NCI-H82 treated with DMSO at 0.1 percent for 48 hours (cell line): Measurements from ENCODE around the gene SYNE3.

ENCODE experiments used
- DNase-seq: peaks from one replicate; lab custom pipeline; 2025; ENCODE audit not compliant: unreplicated experiment; lab: John Stamatoyannopoulos, UW

SYNE3 gene

DNA sequence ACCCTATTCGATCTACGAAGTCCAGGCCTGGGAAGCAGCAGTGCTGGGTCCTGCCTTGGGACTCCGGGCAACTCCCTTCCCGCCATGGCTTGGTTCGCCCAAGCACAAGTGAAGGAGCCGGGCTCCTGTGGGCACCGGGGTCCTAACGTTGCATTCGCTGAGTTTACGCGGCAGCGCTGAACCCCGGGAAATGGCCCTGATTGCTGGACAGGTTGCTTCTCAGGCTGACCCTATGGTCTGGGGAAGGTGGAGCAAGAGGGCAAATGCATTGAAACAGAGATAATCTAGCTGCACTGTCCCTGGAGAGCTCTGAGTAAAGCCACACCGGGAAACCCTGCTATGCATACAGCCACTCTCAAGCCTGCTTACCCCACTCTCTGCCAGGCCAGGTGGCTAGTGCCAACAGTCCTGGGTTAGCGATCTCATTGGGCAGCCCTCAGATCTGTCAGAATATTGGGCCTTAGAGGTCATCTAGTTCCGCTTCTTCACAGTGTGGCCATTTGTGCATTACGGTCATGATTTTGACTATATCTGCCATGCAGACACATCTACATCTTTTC lies 11.3 kb downstream of the SYNE3 start:
- DNase-seq: no peak

DNA sequence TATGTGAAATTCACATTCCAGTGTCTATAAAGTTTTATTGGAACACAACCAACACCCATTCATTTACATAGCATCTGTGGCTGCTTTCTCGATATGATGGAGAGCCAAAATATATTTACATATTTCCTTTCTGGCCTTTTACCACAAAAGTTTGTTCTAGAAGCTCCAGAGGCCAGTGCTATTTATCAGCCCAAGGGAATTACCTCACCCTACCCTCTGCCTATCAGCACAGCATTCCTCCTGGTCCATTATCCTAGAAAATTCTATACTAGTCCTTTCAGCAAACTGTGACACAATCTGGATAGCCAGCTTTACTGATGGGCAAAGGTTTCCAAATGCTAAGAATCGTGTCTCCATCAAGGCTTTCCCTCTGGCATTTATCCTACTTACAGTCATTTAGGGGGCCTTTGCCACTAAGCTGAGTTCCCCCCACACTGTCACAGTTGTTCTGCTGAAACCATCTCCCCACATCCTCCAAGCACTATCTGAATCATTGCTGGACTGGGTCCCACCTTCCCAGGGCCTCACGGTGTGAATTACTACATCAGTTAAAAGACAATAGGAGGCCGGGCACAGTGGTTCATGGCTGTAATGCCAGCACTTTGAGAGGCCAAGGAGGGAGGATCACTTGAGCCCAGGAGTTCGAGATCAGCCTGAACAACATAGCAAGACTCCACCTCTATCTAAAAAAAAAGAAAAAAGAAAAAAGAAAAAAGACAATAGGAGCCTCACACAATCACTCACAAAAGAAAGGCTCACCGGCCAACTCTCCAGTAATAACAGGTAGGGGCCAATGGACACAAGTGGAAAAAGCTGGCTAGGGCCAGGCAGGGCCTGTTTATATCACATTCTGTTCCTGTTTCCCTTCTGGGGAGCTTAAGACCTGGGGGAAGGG lies 12.1 kb downstream of the SYNE3 start:
- DNase-seq: no peak

GRCh38 chr14:95503365-95504134 lies 12.9 kb downstream of the SYNE3 start:
- no peak for DNase-seq

DNA sequence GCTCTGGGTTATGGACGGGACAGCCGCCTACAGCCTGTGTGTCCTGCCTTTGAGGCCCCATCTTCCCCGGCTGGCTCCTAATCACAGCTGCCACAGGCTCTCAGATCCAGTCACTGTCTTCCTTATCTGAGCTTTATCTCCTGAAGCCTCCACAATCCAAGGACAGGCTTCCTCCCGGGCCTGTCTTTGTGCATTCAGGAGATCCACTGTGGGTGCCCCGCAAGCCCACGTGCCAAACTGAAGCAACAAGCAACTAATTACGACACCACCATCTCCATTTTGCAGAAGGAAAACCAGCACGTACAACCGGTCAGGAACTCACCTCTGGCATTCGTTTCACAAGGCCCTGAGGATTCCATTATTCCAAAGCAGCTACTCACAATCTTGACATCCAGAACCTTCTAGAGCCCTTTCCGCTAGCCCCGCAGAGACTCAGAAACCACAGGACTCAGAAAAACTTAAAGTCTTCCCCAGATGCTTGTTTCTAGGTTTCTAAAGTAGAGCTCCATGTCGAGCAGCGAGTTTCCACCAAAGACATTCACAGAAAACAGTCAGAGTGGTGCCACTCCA lies 14.0 kb downstream of the SYNE3 start:
- no peak for DNase-seq

DNA sequence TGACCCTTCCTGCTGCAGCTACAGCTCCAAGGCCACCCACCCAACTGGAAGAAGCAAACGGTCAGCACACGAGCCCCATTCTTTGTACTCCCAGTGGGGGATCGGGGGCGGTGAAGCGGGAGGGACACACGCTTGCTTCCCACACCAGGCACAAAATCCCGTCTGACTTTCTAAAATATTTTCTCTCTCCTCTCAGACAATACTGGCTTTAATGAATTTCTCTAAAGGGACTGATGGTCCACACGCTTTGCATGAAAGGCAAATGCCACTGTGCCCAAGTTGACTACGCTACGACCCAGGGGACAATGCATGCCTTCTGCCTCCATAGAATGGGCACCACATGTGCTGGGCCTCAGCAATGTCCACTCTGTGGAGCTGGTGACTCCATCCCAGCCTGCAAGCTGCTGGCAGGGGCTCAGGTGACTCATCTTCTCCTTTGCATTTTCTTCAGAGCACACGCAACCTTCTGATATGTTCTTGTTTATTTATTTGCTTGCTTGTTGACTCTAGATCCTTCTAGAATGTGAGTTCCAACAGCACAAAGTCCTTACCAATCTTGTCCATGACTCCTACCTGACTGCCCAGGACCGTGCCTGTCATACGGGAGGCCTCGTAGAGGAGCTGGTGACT lies 15.6 kb downstream of the SYNE3 start:
- DNase-seq: no peak

DNA sequence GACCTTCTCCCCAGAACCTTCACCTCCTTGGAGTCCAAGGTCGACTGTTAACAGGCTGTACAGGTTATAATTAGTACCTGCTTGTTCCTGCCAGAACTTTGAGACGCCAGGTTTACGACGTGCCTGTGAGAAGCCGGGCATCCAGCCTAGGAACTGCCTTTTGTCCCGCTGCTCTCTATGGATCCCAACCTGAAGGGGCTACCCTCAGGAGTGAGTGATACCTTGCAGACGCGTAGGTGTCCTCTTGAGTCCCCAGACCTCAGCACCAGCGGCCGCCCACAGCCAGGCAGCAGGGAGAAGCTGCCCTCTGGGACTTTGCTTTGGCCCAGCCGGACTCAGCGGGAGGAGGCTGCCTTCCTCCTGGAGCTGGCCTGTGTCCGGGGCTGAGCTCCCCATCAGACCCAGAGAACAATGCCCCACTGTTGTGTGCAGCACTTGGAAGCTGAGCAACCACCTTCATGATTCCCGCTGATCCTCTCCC lies 16.2 kb downstream of the SYNE3 start:
- DNase-seq: no peak

DNA sequence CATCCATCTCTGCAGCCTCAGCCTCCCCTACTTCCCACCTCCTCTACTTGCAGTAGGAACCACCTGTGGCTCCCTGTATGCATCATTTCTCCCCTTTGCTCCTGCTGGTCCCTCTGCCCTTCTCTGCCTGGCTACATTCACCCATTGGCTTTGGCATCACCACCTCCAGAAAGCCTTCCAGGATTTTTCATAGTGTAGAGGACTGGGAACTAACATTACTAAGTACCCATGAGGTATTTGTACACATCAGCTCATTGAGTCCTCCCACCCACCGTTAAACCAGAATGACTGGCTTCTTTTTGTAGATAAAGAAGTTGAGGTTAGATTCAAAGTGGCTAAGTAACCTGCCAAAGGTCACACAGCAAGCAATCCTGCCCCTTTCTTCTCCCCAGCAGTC lies 17.1 kb downstream of the SYNE3 start:
- no peak for DNase-seq

- no peak for DNase-seq
These were observed 17.7 kb downstream of the SYNE3 start for GRCh38 chr14:95498622-95499353.

DNA sequence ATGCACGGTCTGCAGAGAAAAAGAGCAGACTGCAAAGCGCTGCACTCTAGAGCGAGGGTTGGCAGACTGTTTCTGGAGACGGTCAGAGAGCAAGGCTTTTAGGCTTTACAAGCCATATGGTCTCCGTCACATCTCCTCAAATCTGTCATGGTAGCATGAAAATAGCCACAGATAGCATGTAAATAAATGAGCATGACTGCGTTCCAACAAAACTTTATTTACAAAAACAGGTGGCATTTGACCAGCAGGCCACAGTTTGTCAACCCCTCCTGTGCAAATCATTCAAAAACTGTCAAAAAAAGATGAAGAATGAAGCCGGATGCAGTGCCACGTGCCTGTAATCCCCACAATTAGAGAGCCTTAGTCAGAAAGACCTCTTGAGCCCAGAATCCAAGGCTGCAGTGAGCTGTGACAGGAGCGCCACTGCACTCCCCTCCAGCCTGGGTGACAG lies 18.9 kb downstream of the SYNE3 start:
- peak; percentile 71 for DNase-seq

DNA sequence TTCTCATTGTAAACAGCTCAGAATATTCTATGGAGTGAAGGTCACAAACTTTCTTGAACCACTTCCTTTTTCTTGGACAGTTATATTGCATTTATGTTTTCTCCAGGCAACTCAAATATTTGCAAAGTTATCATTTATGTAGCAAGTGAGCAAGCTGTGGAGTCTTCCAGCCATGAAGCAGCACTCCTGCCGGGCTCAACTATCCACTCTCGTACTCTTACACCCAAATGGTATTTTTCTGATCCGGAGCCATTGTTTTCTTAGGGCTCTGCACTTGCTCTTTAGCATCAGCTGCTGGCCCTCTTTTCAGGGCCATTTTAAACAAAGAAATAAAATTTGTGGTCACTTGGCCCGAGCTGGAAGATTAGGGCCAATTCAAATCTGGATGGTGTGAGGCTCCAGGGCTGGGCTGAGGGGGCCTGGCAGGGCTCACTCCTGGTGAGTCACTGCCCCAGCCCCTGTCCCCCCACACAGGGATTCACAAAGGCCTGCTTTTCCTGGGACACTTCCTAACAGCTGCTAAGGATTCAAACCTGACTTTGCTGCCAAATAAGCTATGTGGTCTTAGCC lies 19.7 kb downstream of the SYNE3 start:
- DNase-seq: no peak

GRCh38 chr14:95496111-95496681 lies 20.3 kb downstream of the SYNE3 start:
- no peak for DNase-seq

DNA sequence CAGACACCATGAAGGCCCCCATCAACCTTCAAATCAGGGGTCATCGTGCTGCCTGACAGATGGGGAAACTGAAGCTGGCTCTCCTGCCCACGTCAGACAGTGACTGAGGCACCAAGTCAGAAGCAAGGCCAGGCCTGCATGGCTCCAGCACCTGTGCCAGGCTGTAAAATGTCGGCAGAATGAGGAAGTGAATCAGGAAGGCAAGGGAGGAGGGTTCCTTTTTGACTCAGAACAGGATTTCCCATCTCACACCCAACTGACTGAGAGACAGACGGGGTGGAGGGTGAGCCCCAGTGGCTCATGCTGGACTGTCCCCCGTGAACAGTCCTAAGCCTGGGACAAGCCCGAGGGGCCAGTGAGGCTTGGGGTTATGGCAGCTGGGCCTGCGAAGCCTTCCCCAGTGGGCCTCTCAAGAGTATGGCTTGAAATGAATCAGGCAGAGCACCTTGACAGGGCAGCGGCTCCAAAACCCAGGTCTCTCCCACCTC lies 20.9 kb downstream of the SYNE3 start:
- DNase-seq: no peak

DNA sequence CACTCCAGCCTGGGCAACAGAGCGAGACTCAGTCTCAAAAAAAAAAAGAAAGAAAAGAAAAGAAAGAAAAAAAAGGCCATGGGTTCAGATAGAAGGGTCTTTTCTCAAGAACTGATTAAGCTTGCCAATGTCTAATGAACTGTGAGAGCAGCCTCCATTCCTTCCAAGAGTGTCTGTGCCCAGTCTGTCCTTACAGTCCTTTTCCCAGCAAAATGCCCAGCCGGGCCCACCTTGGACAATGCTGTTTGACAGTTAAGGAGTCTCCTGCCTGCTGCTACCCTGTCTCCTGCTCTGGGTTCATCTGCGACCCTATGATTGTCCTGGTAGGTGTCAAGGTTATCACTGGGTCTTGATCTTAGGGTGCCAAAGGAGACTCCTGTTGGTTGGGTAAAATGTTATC lies 21.4 kb downstream of the SYNE3 start:
- DNase-seq: no peak

DNA sequence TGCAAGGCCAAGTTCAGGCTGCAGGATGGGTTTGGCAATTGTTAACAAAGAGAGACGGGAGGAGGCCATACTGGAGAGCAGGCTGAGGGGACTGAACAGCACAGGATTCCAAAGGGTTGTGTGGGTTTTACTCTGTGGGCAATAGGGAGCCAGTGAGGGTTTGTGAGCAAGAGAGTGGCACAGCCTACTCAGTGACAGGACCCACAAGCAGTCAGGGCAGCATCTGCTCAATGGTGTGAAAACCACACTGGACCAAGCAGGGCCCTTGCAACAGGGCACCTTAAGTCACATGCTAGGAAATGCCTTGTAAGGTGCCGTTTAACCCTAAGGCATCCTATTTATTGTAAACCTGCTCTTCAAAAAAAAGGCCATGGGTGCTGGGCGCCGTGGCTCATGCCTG lies 22.0 kb downstream of the SYNE3 start:
- no peak for DNase-seq

GRCh38 chr14:95493976-95494375 lies 22.5 kb downstream of the SYNE3 start:
- no peak for DNase-seq

GRCh38 chr14:95493503-95493902 lies 22.9 kb downstream of the SYNE3 start:
- no peak for DNase-seq

GRCh38 chr14:95491936-95492608 lies 24.4 kb downstream of the SYNE3 start:
- no peak for DNase-seq

- no peak for DNase-seq
These were observed 25.6 kb downstream of the SYNE3 start for GRCh38 chr14:95490727-95491451.
